CD4-positive, alpha-beta memory T cell (primary cell): ENCODE results near the gene FOLR1. TPM values are rescaled to one million over a fixed set of nuclear protein-coding genes. Genes with fewer than 3 reads are reported as not detected.
"Not testable (repeated sequence)": the region's sequence is repeated elsewhere in the genome, so short reads cannot be mapped to it uniquely, and the experiment has no call there.

Experiments
- CTCF ChIA-PET: fragments of 350-600 bp; sonication (Branson Sonifier 250); formaldehyde crosslinking; loops from one replicate; lab custom pipeline; 2021; ENCODE audit warnings: inconsistent platforms; ENCODE audit not compliant: partially characterized antibody; lab: Charles Lee
- POLR2A ChIA-PET: fragments of 350-600 bp; sonication (Branson Sonifier 250); formaldehyde crosslinking; loops from one replicate; lab custom pipeline; 2021; ENCODE audit not compliant: partially characterized antibody; lab: Charles Lee
- DNase-seq, 5 donors: peaks; one replicate each; pipeline versions ENCODE4 v3.0.0 to v3.0.0-alpha.2; 2020 to 2022; ENCODE audit warnings: mixed read lengths in 1 of 5
- H3K27ac ChIP-seq: one replicate; pipeline ENCODE4 v1.7.0; 2013; ENCODE audit warnings: low read depth, low read length
- H3K27me3 ChIP-seq: 2 replicates; pipeline ENCODE4 v1.7.0; 2013; ENCODE audit warnings: mild to moderate bottlenecking, low read length, moderate library complexity; ENCODE audit not compliant: insufficient read depth
- H3K36me3 ChIP-seq: 2 replicates; pipeline ENCODE4 v1.7.0; 2013; ENCODE audit warnings: mild to moderate bottlenecking, low read length, moderate library complexity; ENCODE audit not compliant: insufficient read depth
- H3K4me1 ChIP-seq: 2 replicates; pipeline ENCODE4 v1.7.0; 2013; ENCODE audit warnings: mild to moderate bottlenecking, low read length, moderate library complexity; ENCODE audit not compliant: insufficient read depth
- H3K4me3 ChIP-seq, 2 donors: one replicate each; pipeline ENCODE4 v1.7.0; 2013; ENCODE audit warnings: low read length in 2 of 2, mild to moderate bottlenecking in 1 of 2
- H3K9me3 ChIP-seq, 2 donors: one replicate each; pipeline ENCODE4 v1.7.0; 2013; ENCODE audit warnings: low read length in 2 of 2, control low read depth in 1 of 2; ENCODE audit not compliant: control insufficient read depth in 1 of 2
- H3K27ac Mint-ChIP-seq, 7 donors: one replicate each; pipeline ENCODE4 v1.8.0; 2020 to 2021; ENCODE audit warnings: mixed read lengths in 7 of 7, mild to moderate bottlenecking in 6 of 7, inconsistent platforms in 3 of 7, moderate library complexity in 3 of 7
- H3K27me3 Mint-ChIP-seq, 2 donors: one replicate each; pipeline ENCODE4 v1.8.0; 2020 to 2021; ENCODE audit warnings: mixed read lengths in 2 of 2
- H3K36me3 Mint-ChIP-seq, 2 donors: one replicate each; pipeline ENCODE4 v1.8.0; 2020 to 2021; ENCODE audit warnings: mixed read lengths in 2 of 2, inconsistent platforms in 1 of 2, mild to moderate bottlenecking in 1 of 2
- H3K4me1 Mint-ChIP-seq, 4 donors: one replicate each; pipeline ENCODE4 v1.8.0; 2020 to 2021; ENCODE audit warnings: mixed read lengths in 4 of 4, mild to moderate bottlenecking in 1 of 4
- H3K4me3 Mint-ChIP-seq, 8 donors: one replicate each; pipeline ENCODE4 v1.8.0; 2020 to 2021; ENCODE audit warnings: mixed read lengths in 8 of 8, mild to moderate bottlenecking in 7 of 8, moderate library complexity in 6 of 8, inconsistent platforms in 3 of 8
- H3K9me3 Mint-ChIP-seq, 8 donors: one replicate each; pipeline ENCODE4 v1.8.0; 2020 to 2021; ENCODE audit warnings: mixed read lengths in 8 of 8, mild to moderate bottlenecking in 5 of 8, inconsistent platforms in 3 of 8, moderate library complexity in 1 of 8
- intact Hi-C: fragments of 100-400 bp; cut with micrococcal nuclease; formaldehyde crosslinking; loops from one replicate; pipeline ENCODE4 v1.15.1; 2023
- polyA plus RNA-seq, 2 donors: library from polyadenylated mRNA; unstranded; fragments of 300-500 nt; fragmentation: Illumina TruSeq; gene quantifications; one replicate each; pipeline ENCODE4 v1.2.3, GENCODE V29; 2021
- total RNA-seq, 2 experiments: library from RNA; stranded (reverse); gene quantifications; one replicate each; pipeline ENCODE4 v1.2.3, GENCODE V29; 2021

Gene FOLR1
- total and polyA plus RNA-seq, 4 experiments from 2014 or later = not detected

GRCh38 chr11:72155751-72156150 lies 36.2 kb upstream of the FOLR1 start:
- H3K9me3 Mint-ChIP-seq = no peaks in the 10 kb centered on the region
- Histone ChIP-seq H3K4me1 (no peaks in the 10 kb centered on the region), H3K27me3 (no peaks in the 10 kb centered on the region), H3K27ac (no peak overlapping the region), H3K4me3 (no peak overlapping the region), H3K36me3 (no peaks in the 10 kb centered on the region), H3K9me3 (no peaks in the 10 kb centered on the region)
- no peaks in the 10 kb centered on the region for H3K36me3 Mint-ChIP-seq
- ChIA-PET CTCF (interaction anchor here (1.0 to 3.2 kb wide), 2 partner anchors 11 to 27 kb away, joined by 6 to 16 read pairs; no protein-coding TSS in a partner anchor), POLR2A (no interaction called here)
- DNase-seq = no peak
- intact Hi-C loops = no loop called here
- H3K4me1 Mint-ChIP-seq = no peaks in the 10 kb centered on the region
- no peak overlapping the region for H3K4me3 Mint-ChIP-seq
- no peak overlapping the region for H3K27ac Mint-ChIP-seq
- peaks cover 8 to 23% of the 10 kb centered on the region in 2 donors for H3K27me3 Mint-ChIP-seq

DNA sequence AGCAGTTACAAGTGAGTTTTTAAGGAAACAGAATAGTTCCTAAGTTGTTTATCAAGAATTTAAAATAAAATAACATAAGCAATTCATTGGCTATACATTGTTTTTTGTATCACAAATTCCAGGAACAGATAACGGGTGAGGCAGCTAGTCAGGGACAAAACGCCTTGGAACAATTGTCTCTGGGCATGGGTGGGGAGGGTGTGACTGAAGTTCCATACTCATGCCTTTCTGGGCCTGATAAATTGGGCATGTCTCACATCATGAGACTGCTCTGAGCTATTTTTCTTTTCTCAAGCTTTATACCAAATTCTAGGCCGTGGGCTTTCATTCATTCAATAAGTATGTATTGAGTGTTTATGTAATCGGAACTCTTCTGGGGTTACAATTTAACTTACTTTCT lies 34.8 kb upstream of the FOLR1 start:
- POLR2A ChIA-PET = no interaction called here
- H3K36me3 ChIP-seq = no peaks in the 10 kb centered on the region
- H3K27ac Mint-ChIP-seq = no peak overlapping the region
- no peaks in the 10 kb centered on the region for H3K4me1 ChIP-seq
- no peak overlapping the region for H3K4me3 Mint-ChIP-seq
- DNase-seq = no peak
- H3K27ac ChIP-seq = no peak overlapping the region
- CTCF ChIA-PET = interaction anchor here (0.8 to 3.2 kb wide), 5 partner anchors 9 to 132 kb away, joined by 3 to 16 read pairs (median 3); no protein-coding TSS in a partner anchor
- no peaks in the 10 kb centered on the region for H3K27me3 ChIP-seq
- H3K4me1 Mint-ChIP-seq = no peaks in the 10 kb centered on the region
- H3K4me3 ChIP-seq = no peak overlapping the region
- H3K36me3 Mint-ChIP-seq = no peaks in the 10 kb centered on the region
- H3K9me3 Mint-ChIP-seq = no peaks in the 10 kb centered on the region
- no peaks in the 10 kb centered on the region for H3K9me3 ChIP-seq
- peaks cover 12 to 22% of the 10 kb centered on the region in 2 donors for H3K27me3 Mint-ChIP-seq
- intact Hi-C loops = no loop called here

DNA sequence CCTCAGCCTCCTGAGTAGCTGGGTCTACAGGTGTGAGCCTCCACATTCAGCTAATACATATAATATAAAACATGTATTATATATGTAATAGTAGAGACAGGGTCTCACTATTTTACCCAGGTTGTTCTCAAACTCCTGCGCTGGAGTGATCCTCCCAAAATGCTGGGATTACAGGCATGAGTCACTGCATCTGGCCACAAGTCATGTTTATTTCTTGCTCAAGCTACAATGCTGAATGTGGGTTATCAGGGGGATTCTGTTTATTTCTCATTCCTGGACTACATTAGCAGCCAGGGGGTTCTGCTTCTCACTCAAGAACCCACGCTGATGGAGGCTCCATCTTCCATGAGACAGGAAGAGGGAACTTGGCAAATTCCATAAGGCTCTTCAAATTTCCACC lies 31.6 kb upstream of the FOLR1 start:
- Mint-ChIP-seq H3K4me3 (no peak overlapping the region), H3K27ac (no peak overlapping the region), H3K9me3 (no peaks in the 10 kb centered on the region), H3K4me1 (no peaks in the 10 kb centered on the region), H3K36me3 (no peaks in the 10 kb centered on the region), H3K27me3 (peaks cover 15 to 21% of the 10 kb centered on the region in 2 donors)
- Histone ChIP-seq H3K4me1 (no peaks in the 10 kb centered on the region), H3K27ac (no peak overlapping the region), H3K27me3 (no peaks in the 10 kb centered on the region), H3K9me3 (no peaks in the 10 kb centered on the region), H3K4me3 (no peak overlapping the region), H3K36me3 (no peaks in the 10 kb centered on the region)
- intact Hi-C loops = no loop called here
- CTCF ChIA-PET = interaction anchor here (1.5 kb wide), 1 partner anchor 16 kb away, joined by 9 read pairs; no protein-coding TSS in a partner anchor
- DNase-seq = no peak
- POLR2A ChIA-PET = no interaction called here

GRCh38 chr11:72162891-72163492 lies 28.9 kb upstream of the FOLR1 start:
- DNase-seq = no peak
- H3K4me1 Mint-ChIP-seq = no peaks in the 10 kb centered on the region
- peaks cover 20 to 22% of the 10 kb centered on the region in 2 donors for H3K27me3 Mint-ChIP-seq
- Histone ChIP-seq H3K4me3 (no peak overlapping the region), H3K4me1 (no peaks in the 10 kb centered on the region), H3K9me3 (no peaks in the 10 kb centered on the region), H3K27ac (no peak overlapping the region), H3K36me3 (no peaks in the 10 kb centered on the region), H3K27me3 (no peaks in the 10 kb centered on the region)
- ChIA-PET CTCF (interaction anchor here (0.7 kb wide), 2 partner anchors 19 to 25 kb away, joined by 3 to 4 read pairs; no protein-coding TSS in a partner anchor), POLR2A (no interaction called here)
- intact Hi-C loops = no loop called here
- H3K36me3 Mint-ChIP-seq = no peaks in the 10 kb centered on the region
- no peak overlapping the region for H3K4me3 Mint-ChIP-seq
- no peaks in the 10 kb centered on the region for H3K9me3 Mint-ChIP-seq
- no peak overlapping the region for H3K27ac Mint-ChIP-seq

- H3K4me3 Mint-ChIP-seq, H3K4me1 Mint-ChIP-seq, H3K27ac ChIP-seq, DNase-seq, CTCF ChIA-PET, H3K9me3 ChIP-seq, H3K36me3 ChIP-seq, H3K36me3 Mint-ChIP-seq, H3K4me1 ChIP-seq, H3K27ac Mint-ChIP-seq, H3K9me3 Mint-ChIP-seq, intact Hi-C loops, H3K27me3 ChIP-seq, POLR2A ChIA-PET, H3K4me3 ChIP-seq: not testable (repeated sequence)
- peaks cover 20% of the 10 kb centered on the region in 2 donors for H3K27me3 Mint-ChIP-seq
Observed at GRCh38 chr11:72164187-72164586, 27.8 kb upstream of the FOLR1 start.

DNA sequence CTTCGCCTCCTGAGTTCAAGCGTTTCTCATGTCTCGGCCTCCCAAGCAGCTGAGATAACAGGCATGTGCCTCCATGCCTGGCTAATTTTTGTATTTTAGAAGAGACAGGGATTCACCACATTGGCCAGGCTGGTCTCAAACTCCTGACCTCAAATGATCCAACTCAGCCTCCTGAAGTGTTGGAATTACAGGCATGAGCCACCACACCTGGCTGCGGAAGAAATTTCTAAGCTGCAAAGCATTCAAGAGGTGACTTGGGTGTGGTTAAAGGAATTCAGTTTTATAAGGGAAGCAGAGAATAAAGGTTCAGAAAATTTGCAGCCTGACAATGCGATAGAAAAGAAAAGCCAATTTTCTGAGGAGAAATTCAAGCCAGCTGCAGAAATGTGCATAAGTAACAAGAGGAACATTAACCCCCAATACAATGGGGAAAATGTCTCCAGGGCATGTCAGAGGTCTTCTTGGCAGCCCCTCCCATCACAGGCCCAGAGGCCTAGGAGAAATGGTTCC lies 22.8 kb upstream of the FOLR1 start:
- H3K9me3 Mint-ChIP-seq, H3K4me3 Mint-ChIP-seq, H3K4me3 ChIP-seq, H3K4me1 ChIP-seq, intact Hi-C loops, H3K4me1 Mint-ChIP-seq, H3K36me3 Mint-ChIP-seq, DNase-seq, H3K9me3 ChIP-seq, POLR2A ChIA-PET, H3K27me3 ChIP-seq, H3K27me3 Mint-ChIP-seq, H3K36me3 ChIP-seq, H3K27ac ChIP-seq, H3K27ac Mint-ChIP-seq: not testable (repeated sequence)
- CTCF ChIA-PET = interaction anchor here (2.3 kb wide), 1 partner anchor 25 kb away, joined by 9 read pairs; no protein-coding TSS in a partner anchor

GRCh38 chr11:72169754-72170153 lies 22.2 kb upstream of the FOLR1 start:
- H3K9me3 Mint-ChIP-seq, H3K4me3 Mint-ChIP-seq, DNase-seq, H3K27ac Mint-ChIP-seq, H3K27me3 Mint-ChIP-seq, intact Hi-C loops, H3K36me3 Mint-ChIP-seq, H3K4me1 ChIP-seq, H3K27ac ChIP-seq, H3K9me3 ChIP-seq, POLR2A ChIA-PET, H3K4me1 Mint-ChIP-seq, H3K36me3 ChIP-seq, H3K4me3 ChIP-seq, H3K27me3 ChIP-seq, CTCF ChIA-PET: not testable (repeated sequence)
